Loucy (cell line): ENCODE data around the gene NHLRC3.

ENCODE experiments used
- EZH2phosphoT487 ChIP-seq: fragments of 200-600 bp; IDR thresholded peaks from 2 replicates; pipeline ENCODE4 v1.6.1; 2018; ENCODE audit warnings: antibody characterized with exemption, mild to moderate bottlenecking, moderate library complexity, borderline replicate concordance
- TF ChIP-seq, protein P1 (sequence below): fragments of 200-600 bp; sonication (generic); conservative IDR thresholded peaks from 2 replicates; pipeline ENCODE4 v1.5.1; 2014; ENCODE audit warnings: mild to moderate bottlenecking, antibody characterized with exemption, low read length

DNA sequence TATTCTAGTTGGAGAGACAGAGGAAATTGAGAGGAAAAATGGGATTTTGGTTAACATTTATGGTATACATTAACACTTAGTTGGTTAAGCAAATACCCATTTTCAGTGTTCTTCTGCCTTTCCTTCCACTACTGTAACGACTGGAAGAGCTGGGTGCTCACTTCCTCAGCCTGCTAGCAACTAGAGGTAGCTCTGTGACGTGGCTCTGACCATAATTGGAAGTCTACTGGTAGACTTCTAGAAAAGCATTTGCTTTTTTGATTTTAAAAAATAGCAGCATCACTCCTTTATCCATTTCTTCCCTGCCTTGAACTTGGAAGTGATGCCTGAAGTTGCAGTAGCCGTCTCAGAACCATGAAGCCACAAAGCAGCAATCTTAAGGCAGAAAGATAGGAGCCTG lies 15.9 kb downstream of the NHLRC3 start:
- TF ChIP-seq, protein P1, sequence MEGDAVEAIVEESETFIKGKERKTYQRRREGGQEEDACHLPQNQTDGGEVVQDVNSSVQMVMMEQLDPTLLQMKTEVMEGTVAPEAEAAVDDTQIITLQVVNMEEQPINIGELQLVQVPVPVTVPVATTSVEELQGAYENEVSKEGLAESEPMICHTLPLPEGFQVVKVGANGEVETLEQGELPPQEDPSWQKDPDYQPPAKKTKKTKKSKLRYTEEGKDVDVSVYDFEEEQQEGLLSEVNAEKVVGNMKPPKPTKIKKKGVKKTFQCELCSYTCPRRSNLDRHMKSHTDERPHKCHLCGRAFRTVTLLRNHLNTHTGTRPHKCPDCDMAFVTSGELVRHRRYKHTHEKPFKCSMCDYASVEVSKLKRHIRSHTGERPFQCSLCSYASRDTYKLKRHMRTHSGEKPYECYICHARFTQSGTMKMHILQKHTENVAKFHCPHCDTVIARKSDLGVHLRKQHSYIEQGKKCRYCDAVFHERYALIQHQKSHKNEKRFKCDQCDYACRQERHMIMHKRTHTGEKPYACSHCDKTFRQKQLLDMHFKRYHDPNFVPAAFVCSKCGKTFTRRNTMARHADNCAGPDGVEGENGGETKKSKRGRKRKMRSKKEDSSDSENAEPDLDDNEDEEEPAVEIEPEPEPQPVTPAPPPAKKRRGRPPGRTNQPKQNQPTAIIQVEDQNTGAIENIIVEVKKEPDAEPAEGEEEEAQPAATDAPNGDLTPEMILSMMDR = no peak
- no peak for TF ChIP-seq EZH2phosphoT487
